GM23338 (cell line): ENCODE data around the gene IL18R1. TPM values are rescaled to one million over a fixed set of nuclear protein-coding genes. Genes with fewer than 3 reads are reported as not detected.

Source experiments
- ATAC-seq: fragments of 200-7000 bp; cut with Tn5 transposase; 3 replicates; pipeline ENCODE4 v1.9.1; 2020
- DNase-seq: peaks from one replicate; pipeline ENCODE4 v3.0.0-alpha.2; 2015; ENCODE audit warnings: low spot score
- H2AFZ ChIP-seq: fragments of 200-600 bp; sonication (generic); 2 replicates; pipeline ENCODE4 v1.8.0; 2016; ENCODE audit warnings: antibody characterized with exemption, mild to moderate bottlenecking, moderate library complexity
- H3F3A ChIP-seq: fragments of 200-600 bp; sonication (generic); replicated peaks from 2 replicates; pipeline ENCODE4 v1.8.0; 2017; ENCODE audit warnings: antibody characterized with exemption, mixed run types, low read depth
- H3K27ac ChIP-seq: fragments of 200-600 bp; sonication (generic); 2 replicates; pipeline ENCODE4 v1.6.1; 2016; ENCODE audit warnings: low read depth
- H3K27me3 ChIP-seq: fragments of 200-600 bp; sonication (generic); 2 replicates; pipeline ENCODE4 v1.8.0; 2016; ENCODE audit warnings: mild to moderate bottlenecking, mixed run types, moderate library complexity; ENCODE audit not compliant: insufficient read depth
- H3K36me3 ChIP-seq: fragments of 200-600 bp; sonication (generic); 2 replicates; pipeline ENCODE4 v1.8.0; 2016; ENCODE audit warnings: mild to moderate bottlenecking; ENCODE audit not compliant: insufficient read depth
- H3K4me1 ChIP-seq: fragments of 200-600 bp; sonication (generic); 2 replicates; pipeline ENCODE4 v1.8.0; 2016; ENCODE audit warnings: mild to moderate bottlenecking, moderate library complexity; ENCODE audit not compliant: insufficient read depth
- H3K4me2 ChIP-seq: fragments of 200-600 bp; sonication (generic); 2 replicates; pipeline ENCODE4 v1.7.1; 2017; ENCODE audit warnings: mixed run types
- H3K4me3 ChIP-seq: fragments of 200-600 bp; sonication (generic); 2 replicates; pipeline ENCODE4 v1.6.1; 2016; ENCODE audit warnings: mixed run types
- H3K79me2 ChIP-seq: fragments of 200-600 bp; sonication (generic); replicated peaks from 2 replicates; pipeline ENCODE4 v1.8.0; 2017; ENCODE audit warnings: mild to moderate bottlenecking; ENCODE audit not compliant: insufficient read depth
- H3K9me2 ChIP-seq: fragments of 200-600 bp; sonication (generic); 2 replicates; pipeline ENCODE4 v1.8.0; 2017; ENCODE audit not compliant: insufficient read depth
- H4K20me1 ChIP-seq: fragments of 200-600 bp; sonication (generic); replicated peaks from 2 replicates; pipeline ENCODE4 v1.8.0; 2017; ENCODE audit warnings: mild to moderate bottlenecking; ENCODE audit not compliant: insufficient read depth
- H3K27ac Mint-ChIP-seq: 2 replicates; pipeline ENCODE4 v1.8.0; 2020; ENCODE audit warnings: inconsistent platforms, mild to moderate bottlenecking, moderate library complexity, mixed read lengths
- H3K27me3 Mint-ChIP-seq: 3 replicates; pipeline ENCODE4 v1.8.0; 2022; ENCODE audit warnings: low read depth, mild to moderate bottlenecking, moderate library complexity, mixed read lengths, inconsistent platforms; ENCODE audit not compliant: insufficient read depth, poor library complexity
- H3K36me3 Mint-ChIP-seq: 3 replicates; pipeline ENCODE4 v1.8.0; 2021; ENCODE audit warnings: low read depth, mild to moderate bottlenecking, inconsistent platforms, moderate library complexity, mixed read lengths
- H3K4me1 Mint-ChIP-seq: 3 replicates; pipeline ENCODE4 v1.8.0; 2020; ENCODE audit warnings: mild to moderate bottlenecking, inconsistent platforms, mixed read lengths
- H3K4me3 Mint-ChIP-seq: 3 replicates; pipeline ENCODE4 v1.8.0; 2021; ENCODE audit warnings: moderate library complexity, mild to moderate bottlenecking, inconsistent platforms, mixed read lengths
- H3K9me3 Mint-ChIP-seq: 3 replicates; pipeline ENCODE4 v1.8.0; 2020; ENCODE audit warnings: moderate library complexity, mild to moderate bottlenecking, inconsistent platforms, mixed read lengths
- CREB1 ChIP-seq: fragments of 250-450 bp; sonication (Bioruptor Pico); IDR thresholded peaks from 2 replicates; pipeline ENCODE4 v1.5.0; 2020; ENCODE audit warnings: low read depth, mild to moderate bottlenecking, moderate library complexity
- EZH2 ChIP-seq: fragments of 200-600 bp; sonication (generic); IDR thresholded peaks from one replicate; pipeline ENCODE4 v1.8.0; 2017; ENCODE audit warnings: antibody characterized with exemption, mild to moderate bottlenecking, low read depth; ENCODE audit not compliant: unreplicated experiment
- EZH2phosphoT487 ChIP-seq: fragments of 200-600 bp; sonication (generic); IDR thresholded peaks from one replicate; pipeline ENCODE4 v1.8.1; 2018; ENCODE audit warnings: antibody characterized with exemption; ENCODE audit not compliant: unreplicated experiment
- JUNB ChIP-seq: IDR thresholded peaks from one replicate; pipeline ENCODE4 v1.6.1; 2016; ENCODE audit warnings: antibody characterized with exemption; ENCODE audit not compliant: unreplicated experiment
- NANOG ChIP-seq: IDR thresholded peaks from 2 replicates; pipeline ENCODE4 v1.6.1; 2016; ENCODE audit warnings: antibody characterized with exemption, borderline replicate concordance
- POLR2AphosphoS5 ChIP-seq: IDR thresholded peaks from 2 replicates; pipeline ENCODE4 v1.6.1; 2016; ENCODE audit warnings: antibody characterized with exemption, low read depth
- STAT1 ChIP-seq: IDR thresholded peaks from one replicate; pipeline ENCODE4 v1.6.1; 2016; ENCODE audit warnings: antibody characterized with exemption; ENCODE audit not compliant: unreplicated experiment
- ZNF114 ChIP-seq: fragments of 250-450 bp; sonication (Bioruptor Pico); IDR thresholded peaks from 2 replicates; pipeline ENCODE4 v1.5.0; 2020; ENCODE audit warnings: mild to moderate bottlenecking, moderate library complexity
- ZNF331 ChIP-seq: fragments of 250-450 bp; sonication (Bioruptor Pico); IDR thresholded peaks from 2 replicates; pipeline ENCODE4 v1.5.0; 2020; ENCODE audit warnings: low read depth, mild to moderate bottlenecking, moderate library complexity
- polyA plus RNA-seq: library from polyadenylated mRNA; unstranded; fragments of >200 nt; fragmentation: Nextera tagmentation; extraction: Ambion mirVana; gene quantifications from 2 replicates; pipeline ENCODE4 v1.2.1, GENCODE V29; 2016
- total RNA-seq: library from RNA; depleted of rRNA; stranded (reverse); fragments of >200 nt; shearing (Covaris generic); gene quantifications from 2 replicates; pipeline ENCODE4 v1.2.3, GENCODE V29; 2014
- TF ChIP-seq, protein P1 (sequence below): IDR thresholded peaks from one replicate; pipeline ENCODE4 v1.6.1; 2018; ENCODE audit warnings: antibody characterized with exemption; ENCODE audit not compliant: unreplicated experiment
- TF ChIP-seq, protein P2 (sequence below): IDR thresholded peaks from 2 replicates; pipeline ENCODE4 v1.6.1; 2016; ENCODE audit warnings: antibody characterized with exemption
- TF ChIP-seq, protein P3 (sequence below), 2 experiments: fragments of 200-600 bp in 1 of 2; sonication (generic) in 1 of 2; conservative IDR thresholded peaks; 2 replicates each; pipeline versions ENCODE4 v1.5.1 to v1.6.1; 2016 to 2017; ENCODE audit warnings: antibody characterized with exemption in 2 of 2, low read depth in 2 of 2, mild to moderate bottlenecking in 2 of 2, moderate library complexity in 1 of 2
- TF ChIP-seq, protein P4 (sequence below): fragments of 250-450 bp; sonication (Bioruptor Pico); IDR thresholded peaks from 2 replicates; pipeline ENCODE4 v1.5.0; 2020; ENCODE audit warnings: mild to moderate bottlenecking, moderate library complexity

IL18R1 gene
- total and polyA plus RNA-seq, 2 experiments from 2014 or later, result 0.17 to 0.39 TPM

DNA sequence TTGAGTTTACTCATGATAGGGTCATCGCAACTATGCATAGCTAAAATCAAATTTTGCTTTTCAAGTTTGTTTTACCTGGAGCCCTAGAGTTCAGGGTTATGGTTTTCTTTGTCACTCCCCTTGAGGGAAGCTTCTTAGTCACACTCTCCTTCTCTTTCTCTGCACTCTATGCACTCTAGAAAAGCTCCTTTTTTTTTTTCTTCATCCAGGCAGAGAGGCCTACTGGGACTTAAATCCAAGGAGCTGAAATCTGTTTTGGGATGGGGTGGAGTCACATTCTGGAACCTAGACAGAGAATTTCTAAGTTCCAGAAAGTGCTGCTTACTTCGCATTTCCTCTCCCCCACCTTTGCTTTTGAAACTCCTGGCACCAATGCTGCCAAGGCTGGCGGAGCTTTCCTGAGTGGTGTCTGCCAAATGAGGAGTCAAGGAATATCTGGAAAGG, 19.1 kb upstream of the IL18R1 start:
- H3F3A ChIP-seq, result no peaks in the 10 kb centered on the region
- Mint-ChIP-seq H3K27ac (no peak overlapping the region), H3K4me1 (no peaks in the 10 kb centered on the region), H3K36me3 (no peaks in the 10 kb centered on the region), H3K27me3 (no peaks in the 10 kb centered on the region), H3K4me3 (no peak overlapping the region), H3K9me3 (no peaks in the 10 kb centered on the region)
- no peaks in the 10 kb centered on the region for H3K36me3 ChIP-seq
- no peaks in the 10 kb centered on the region for H3K27me3 ChIP-seq
- no peak overlapping the region for H3K27ac ChIP-seq
- DNase-seq (no peak), ATAC-seq (no peak)
- H2AFZ ChIP-seq, result no peak overlapping the region
- H3K4me1 ChIP-seq, result no peaks in the 10 kb centered on the region
- H3K9me2 ChIP-seq, result no peaks in the 10 kb centered on the region
- no peaks in the 10 kb centered on the region for H3K79me2 ChIP-seq
- no peak for TF ChIP-seq EZH2phosphoT487
- TF ChIP-seq, protein P1, sequence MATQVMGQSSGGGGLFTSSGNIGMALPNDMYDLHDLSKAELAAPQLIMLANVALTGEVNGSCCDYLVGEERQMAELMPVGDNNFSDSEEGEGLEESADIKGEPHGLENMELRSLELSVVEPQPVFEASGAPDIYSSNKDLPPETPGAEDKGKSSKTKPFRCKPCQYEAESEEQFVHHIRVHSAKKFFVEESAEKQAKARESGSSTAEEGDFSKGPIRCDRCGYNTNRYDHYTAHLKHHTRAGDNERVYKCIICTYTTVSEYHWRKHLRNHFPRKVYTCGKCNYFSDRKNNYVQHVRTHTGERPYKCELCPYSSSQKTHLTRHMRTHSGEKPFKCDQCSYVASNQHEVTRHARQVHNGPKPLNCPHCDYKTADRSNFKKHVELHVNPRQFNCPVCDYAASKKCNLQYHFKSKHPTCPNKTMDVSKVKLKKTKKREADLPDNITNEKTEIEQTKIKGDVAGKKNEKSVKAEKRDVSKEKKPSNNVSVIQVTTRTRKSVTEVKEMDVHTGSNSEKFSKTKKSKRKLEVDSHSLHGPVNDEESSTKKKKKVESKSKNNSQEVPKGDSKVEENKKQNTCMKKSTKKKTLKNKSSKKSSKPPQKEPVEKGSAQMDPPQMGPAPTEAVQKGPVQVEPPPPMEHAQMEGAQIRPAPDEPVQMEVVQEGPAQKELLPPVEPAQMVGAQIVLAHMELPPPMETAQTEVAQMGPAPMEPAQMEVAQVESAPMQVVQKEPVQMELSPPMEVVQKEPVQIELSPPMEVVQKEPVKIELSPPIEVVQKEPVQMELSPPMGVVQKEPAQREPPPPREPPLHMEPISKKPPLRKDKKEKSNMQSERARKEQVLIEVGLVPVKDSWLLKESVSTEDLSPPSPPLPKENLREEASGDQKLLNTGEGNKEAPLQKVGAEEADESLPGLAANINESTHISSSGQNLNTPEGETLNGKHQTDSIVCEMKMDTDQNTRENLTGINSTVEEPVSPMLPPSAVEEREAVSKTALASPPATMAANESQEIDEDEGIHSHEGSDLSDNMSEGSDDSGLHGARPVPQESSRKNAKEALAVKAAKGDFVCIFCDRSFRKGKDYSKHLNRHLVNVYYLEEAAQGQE, result no peak
- TF ChIP-seq CREB1, result no peak
- TF ChIP-seq, protein P2, sequence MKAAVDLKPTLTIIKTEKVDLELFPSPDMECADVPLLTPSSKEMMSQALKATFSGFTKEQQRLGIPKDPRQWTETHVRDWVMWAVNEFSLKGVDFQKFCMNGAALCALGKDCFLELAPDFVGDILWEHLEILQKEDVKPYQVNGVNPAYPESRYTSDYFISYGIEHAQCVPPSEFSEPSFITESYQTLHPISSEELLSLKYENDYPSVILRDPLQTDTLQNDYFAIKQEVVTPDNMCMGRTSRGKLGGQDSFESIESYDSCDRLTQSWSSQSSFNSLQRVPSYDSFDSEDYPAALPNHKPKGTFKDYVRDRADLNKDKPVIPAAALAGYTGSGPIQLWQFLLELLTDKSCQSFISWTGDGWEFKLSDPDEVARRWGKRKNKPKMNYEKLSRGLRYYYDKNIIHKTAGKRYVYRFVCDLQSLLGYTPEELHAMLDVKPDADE, result no peak
- TF ChIP-seq, protein P3, sequence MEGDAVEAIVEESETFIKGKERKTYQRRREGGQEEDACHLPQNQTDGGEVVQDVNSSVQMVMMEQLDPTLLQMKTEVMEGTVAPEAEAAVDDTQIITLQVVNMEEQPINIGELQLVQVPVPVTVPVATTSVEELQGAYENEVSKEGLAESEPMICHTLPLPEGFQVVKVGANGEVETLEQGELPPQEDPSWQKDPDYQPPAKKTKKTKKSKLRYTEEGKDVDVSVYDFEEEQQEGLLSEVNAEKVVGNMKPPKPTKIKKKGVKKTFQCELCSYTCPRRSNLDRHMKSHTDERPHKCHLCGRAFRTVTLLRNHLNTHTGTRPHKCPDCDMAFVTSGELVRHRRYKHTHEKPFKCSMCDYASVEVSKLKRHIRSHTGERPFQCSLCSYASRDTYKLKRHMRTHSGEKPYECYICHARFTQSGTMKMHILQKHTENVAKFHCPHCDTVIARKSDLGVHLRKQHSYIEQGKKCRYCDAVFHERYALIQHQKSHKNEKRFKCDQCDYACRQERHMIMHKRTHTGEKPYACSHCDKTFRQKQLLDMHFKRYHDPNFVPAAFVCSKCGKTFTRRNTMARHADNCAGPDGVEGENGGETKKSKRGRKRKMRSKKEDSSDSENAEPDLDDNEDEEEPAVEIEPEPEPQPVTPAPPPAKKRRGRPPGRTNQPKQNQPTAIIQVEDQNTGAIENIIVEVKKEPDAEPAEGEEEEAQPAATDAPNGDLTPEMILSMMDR (conservative IDR thresholded peaks at IDR 0.05; ENCODE audit: low read depth in 2 of 2), result no peak
- TF ChIP-seq NANOG, result no peak
- TF ChIP-seq EZH2, result no peak
- TF ChIP-seq, protein P4, sequence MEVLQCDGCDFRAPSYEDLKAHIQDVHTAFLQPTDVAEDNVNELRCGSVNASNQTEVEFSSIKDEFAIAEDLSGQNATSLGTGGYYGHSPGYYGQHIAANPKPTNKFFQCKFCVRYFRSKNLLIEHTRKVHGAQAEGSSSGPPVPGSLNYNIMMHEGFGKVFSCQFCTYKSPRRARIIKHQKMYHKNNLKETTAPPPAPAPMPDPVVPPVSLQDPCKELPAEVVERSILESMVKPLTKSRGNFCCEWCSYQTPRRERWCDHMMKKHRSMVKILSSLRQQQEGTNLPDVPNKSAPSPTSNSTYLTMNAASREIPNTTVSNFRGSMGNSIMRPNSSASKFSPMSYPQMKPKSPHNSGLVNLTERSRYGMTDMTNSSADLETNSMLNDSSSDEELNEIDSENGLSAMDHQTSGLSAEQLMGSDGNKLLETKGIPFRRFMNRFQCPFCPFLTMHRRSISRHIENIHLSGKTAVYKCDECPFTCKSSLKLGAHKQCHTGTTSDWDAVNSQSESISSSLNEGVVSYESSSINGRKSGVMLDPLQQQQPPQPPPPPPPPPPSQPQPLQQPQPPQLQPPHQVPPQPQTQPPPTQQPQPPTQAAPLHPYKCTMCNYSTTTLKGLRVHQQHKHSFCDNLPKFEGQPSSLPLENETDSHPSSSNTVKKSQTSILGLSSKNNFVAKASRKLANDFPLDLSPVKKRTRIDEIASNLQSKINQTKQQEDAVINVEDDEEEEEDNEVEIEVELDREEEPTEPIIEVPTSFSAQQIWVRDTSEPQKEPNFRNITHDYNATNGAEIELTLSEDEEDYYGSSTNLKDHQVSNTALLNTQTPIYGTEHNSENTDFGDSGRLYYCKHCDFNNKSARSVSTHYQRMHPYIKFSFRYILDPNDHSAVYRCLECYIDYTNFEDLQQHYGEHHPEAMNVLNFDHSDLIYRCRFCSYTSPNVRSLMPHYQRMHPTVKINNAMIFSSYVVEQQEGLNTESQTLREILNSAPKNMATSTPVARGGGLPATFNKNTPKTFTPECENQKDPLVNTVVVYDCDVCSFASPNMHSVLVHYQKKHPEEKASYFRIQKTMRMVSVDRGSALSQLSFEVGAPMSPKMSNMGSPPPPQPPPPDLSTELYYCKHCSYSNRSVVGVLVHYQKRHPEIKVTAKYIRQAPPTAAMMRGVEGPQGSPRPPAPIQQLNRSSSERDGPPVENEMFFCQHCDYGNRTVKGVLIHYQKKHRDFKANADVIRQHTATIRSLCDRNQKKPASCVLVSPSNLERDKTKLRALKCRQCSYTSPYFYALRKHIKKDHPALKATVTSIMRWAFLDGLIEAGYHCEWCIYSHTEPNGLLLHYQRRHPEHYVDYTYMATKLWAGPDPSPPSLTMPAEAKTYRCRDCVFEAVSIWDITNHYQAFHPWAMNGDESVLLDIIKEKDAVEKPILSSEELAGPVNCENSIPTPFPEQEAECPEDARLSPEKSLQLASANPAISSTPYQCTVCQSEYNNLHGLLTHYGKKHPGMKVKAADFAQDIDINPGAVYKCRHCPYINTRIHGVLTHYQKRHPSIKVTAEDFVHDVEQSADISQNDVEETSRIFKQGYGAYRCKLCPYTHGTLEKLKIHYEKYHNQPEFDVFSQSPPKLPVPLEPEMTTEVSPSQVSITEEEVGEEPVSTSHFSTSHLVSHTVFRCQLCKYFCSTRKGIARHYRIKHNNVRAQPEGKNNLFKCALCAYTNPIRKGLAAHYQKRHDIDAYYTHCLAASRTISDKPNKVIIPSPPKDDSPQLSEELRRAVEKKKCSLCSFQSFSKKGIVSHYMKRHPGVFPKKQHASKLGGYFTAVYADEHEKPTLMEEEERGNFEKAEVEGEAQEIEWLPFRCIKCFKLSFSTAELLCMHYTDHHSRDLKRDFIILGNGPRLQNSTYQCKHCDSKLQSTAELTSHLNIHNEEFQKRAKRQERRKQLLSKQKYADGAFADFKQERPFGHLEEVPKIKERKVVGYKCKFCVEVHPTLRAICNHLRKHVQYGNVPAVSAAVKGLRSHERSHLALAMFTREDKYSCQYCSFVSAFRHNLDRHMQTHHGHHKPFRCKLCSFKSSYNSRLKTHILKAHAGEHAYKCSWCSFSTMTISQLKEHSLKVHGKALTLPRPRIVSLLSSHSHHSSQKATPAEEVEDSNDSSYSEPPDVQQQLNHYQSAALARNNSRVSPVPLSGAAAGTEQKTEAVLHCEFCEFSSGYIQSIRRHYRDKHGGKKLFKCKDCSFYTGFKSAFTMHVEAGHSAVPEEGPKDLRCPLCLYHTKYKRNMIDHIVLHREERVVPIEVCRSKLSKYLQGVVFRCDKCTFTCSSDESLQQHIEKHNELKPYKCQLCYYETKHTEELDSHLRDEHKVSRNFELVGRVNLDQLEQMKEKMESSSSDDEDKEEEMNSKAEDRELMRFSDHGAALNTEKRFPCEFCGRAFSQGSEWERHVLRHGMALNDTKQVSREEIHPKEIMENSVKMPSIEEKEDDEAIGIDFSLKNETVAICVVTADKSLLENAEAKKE (CRISPR knock-in tag), result no peak
- no peak for TF ChIP-seq ZNF114 (CRISPR knock-in tag)
- no peak for TF ChIP-seq ZNF331 (CRISPR knock-in tag)
- no peak for TF ChIP-seq JUNB
- no peak for TF ChIP-seq POLR2AphosphoS5
- TF ChIP-seq STAT1, result no peak
- H3K4me3 ChIP-seq, result no peak overlapping the region
- no peaks in the 10 kb centered on the region for H4K20me1 ChIP-seq
- no peak overlapping the region for H3K4me2 ChIP-seq
